Measurements from ENCODE around the gene GNAS.
"Not testable (repeated sequence)": the region's sequence is repeated elsewhere in the genome, so short reads cannot be mapped to it uniquely, and the experiment has no call there.

GNAS gene

DNA sequence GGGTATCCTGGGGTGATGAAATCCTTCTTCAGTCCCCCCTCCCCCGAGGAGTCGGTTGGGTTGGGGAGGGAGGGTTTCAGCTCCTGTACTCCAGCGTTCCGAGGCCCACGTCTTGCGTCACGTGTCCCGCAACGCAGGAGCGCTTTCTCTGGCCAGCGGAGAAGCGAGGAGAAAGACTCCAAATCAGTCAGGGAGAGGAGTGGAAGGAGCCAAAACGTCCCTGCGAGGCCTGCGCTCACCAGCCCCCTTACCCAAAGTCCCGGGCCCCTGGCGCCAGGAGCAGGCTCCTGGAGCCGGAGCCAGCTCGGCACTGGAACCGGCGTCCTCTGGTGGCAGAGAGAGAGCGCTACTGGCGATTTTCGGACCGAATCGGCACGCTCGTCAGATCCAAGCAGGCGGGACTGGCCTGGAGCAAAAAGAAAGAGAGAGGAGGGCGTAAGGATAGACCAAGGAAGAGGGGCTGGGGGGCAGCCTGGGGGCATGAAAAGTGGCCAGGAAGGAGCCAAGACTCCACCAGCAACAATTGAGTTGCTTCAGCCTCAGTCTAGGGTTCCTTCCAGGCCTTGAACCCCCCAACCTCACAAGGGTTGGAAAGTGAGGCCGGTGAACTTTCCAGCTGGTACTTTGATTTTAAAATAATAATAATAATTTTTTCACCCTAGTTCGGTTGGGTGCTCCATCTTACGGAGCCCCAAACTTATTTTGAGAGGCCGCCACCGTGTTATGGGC is at the start of gene GNAS:
TSS of gene GNAS (plus strand) at position 174 of the 729 bp plus-strand sequence.
- DNase-seq: no peak

DNA sequence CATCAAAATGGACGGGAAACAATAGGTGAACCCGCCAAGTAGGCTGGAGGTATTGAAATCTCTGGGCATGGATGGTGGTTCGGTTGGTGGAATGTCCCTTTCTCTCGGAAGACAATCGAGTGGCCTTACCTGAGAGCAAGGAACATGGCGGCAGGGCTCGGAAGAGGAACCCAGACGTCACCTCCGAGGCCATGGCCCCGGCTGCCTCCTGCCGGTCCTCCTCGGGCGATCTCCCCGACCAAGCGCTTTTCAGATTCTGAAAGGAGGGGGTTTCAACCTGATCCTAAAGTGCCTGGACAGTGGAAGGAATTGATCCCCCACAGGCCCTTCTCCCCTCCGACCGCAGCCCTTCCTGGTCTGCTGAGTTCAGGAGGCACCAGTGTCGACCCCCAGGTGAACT is 49.0 kb upstream of the GNAS start:
- DNase-seq: no peak

DNA sequence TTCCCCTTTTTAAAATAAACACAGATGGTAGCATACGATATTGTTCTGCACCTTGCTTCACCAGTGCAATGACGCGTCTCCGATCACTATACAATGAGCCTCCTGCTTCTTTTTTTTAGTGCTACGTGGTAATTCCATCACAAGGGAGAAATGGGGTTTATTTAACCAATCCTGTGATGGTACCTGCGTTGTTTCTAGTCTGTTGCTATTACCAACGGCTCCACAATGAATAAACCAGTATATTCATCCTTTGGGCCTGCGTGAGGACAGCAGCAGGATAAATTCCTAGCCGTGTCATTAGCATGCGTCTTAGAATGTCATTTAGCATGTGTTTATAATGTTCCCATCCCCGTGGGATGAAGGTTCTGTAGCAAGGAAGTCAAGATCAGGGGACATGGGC is 44.7 kb upstream of the GNAS start:
- no peak for DNase-seq

DNA sequence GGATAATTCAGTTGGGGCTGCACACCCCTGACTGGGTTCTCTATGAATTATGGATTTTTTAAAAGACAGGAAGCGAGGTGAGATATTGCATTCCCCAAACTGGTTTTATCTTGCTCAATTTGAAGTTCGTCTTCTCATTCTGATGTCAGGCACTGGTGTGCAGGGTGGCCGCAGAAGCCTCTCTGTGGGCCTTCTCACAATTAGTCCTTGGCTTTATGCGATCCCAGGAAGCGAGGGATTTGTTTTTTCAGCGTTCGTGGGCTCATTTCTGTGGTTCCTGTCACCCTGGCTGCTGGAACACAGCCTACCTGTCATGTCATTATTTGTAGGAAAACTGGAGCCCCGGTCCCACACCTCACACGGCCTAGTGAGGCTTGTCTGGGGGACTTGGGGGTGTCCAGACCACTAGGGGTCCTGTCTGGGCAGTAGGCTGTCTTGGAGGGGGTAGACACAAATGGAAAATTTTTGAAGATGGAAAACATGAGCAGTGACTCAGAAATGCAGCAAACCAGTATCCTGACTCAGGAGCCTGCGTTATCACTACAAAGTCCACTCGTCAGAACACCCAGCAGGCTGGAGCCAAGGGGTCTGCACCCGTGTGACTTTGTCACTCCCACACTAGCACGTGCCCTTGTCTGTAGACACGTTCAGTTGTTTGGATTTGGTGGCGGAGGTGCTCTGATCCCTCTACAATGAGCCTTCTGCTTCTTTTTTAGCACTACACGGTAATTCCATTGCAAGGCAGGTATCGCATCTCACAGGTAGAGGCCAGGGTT is 44.1 kb upstream of the GNAS start:
- no peak for DNase-seq

DNA sequence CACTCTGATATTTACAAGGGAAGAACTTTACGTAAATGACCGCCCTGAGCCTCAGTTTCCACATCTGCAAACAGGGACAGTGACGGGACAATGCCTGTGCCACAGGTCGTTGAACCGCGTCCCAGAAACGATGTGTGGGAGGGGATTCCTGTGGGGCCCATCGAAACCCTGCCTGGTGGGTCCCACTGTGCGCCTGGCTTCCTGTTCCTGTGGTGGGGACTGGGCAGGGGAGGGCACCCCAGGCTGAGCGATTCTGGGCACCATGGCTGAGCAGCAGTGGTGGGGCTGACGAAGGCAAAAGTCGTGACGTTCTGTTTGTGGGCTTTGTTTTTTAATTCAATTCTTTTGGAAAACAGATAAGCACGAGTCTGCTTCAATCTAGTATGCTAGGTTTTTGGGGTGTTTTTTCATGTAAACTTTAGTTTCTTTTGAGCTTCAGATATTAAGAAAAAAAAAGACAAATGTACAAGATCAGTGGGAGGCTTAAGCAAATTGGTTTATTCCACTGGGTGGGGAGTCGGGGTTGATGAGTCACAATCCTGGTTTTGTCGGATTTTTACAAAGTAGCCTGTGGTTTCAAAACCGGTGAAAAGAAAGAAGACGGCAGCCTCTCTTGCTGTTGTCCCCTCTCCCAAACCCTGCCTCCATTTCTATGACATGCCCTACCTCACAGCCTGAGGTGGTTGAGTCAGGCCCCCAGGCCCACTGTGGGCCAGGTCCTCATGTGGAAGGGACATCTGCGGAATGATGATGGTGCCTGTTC is 42.2 kb upstream of the GNAS start:
- DNase-seq: no peak

DNA sequence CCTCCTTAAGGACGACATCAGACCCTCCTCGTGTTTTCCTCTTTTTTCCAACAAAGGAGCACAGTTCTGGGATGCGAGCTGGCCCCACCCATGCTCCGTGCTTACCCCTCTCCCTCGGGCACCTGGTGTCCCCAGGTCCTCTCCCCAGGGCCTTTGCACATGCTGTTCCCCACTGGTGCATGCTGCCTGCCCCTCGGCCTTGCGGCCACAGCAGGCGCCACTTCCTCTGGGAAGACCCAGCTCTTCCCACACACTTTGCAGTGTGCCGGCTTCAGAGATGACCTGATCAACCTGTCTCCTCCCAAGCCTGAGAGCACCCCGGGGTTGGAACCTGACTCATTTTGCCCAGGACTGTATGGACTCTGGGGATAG is 41.7 kb upstream of the GNAS start:
- DNase-seq: no peak

DNA sequence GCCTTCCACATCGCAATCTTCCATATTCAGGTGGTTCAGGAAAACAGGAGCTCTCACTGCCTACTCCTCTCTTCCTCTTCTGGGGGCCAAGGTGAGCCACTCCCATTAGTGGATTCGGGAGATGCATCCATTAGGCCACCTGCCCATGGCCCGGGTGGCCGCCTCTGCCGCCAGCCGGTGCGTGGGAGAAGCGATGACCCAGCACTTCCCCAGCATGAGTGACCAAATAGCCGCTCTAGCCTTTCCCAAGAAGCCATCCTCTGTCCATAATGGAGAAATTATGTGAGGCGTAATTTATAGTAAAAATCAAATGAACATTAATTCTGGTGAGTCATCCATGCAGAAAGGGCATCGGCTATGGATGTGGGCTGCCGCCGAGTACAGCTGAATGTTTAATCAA is 41.2 kb upstream of the GNAS start:
- no peak for DNase-seq

DNA sequence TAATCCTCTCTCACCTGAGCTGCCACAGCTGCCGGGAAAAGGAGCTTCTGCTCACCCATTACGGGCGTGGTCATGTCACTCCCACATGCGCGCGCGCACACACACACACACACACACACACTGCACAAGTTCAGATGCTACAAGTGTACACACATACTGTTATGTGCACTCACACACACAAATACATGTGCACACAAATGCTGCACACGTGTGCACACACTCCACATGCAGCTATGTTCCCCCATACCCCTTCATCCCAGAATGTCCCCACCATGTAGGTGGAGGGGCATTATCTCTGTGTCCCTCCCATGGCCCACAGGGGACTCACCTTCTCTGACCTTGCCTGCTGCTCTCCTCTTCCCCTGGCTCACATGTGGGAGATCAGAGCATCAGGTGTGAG is 39.1 kb upstream of the GNAS start:
- no peak for DNase-seq

DNA sequence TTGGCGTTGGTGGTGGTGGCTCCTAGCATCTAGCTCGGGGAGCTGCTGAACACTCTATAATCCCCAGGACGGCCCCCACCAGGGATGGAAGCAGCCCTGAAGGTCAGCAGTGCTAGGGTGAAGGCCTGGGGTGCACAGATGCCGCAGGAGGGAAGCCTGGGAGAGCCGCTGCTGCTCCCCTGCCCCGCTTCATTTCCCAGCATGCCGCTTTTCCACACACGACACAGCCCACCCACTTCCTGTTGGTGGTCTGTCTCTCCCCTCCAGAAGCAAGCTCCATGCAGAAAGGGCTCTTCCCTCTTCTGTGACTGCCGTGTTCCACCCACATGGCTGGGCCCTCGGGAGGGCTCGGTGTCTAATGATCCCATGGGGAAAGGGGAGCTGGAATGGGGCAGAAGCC is 37.1 kb upstream of the GNAS start:
- DNase-seq: no peak

DNA sequence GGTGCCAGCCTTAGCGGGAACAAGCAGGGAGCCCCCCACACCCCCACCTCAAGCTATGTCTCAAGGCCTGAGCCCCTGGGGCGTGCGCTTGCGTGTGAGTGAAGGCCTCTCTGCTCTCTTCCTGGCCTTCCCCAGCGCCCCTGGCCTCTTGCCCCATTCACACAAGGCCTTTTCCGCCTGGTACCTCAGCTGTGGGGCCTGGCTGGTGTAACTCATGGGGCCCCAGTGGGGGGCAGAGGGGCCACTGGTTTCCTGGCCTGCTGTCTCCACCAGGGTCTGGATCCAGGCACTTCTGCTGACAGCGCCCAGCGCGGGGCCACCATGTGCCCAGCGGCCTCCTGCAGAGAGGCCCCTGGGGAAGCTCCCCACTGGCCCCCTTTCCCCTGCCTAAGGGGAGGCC is 36.5 kb upstream of the GNAS start:
- DNase-seq: no peak

DNA sequence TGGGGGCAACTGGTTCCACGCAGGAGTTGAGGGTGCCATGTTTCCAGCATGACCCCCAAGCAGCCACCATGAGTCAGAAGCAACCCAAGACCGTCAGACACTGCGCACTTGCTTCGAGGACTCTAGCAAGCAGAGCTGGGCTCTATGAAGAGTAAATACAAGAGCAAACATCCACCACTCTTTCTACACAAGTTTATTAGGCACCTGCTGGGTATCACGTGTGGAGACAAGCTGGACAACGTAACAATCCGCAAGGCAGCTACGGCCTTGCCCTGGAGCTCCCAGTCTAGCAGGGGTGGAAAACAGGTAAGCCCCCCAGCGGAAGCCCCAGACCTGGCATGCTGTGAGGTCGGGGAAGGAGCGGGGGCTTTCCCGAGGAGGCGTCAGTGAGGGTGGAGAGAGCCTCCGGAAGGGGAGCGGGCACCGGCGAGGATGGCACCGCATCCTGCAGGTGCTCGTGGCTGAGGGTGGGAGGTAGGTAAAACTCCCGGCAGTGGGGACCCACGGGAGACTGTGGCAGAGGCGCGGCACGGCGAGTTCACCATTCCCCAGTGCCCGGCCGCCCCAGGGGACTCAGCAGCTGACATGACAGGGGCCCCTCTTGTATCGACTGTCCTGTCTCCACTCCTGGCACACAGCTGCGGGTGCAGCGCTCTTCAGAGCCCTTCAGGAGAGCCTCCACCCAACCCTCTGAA is 35.4 kb upstream of the GNAS start:
- no peak for DNase-seq

DNA sequence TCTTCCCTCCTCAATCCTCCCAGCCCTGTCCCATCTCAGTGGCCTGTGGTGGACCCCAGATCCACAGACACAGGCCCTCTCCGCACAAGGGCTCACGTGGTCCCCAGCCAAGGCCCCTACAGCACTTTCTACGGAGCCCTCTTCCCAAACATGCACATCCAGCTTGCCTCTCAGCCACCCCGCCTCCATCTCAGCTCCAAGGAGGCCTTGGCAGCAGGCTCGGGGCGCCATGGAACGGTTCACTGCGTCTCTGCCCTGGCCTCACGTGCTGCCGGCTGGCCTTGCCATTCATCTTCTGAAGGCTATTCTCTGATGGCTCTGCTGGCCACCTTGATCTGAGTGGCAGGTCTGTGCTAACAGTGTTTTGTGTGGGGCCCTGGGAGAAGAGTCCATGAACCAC is 34.8 kb upstream of the GNAS start:
- no peak for DNase-seq

DNA sequence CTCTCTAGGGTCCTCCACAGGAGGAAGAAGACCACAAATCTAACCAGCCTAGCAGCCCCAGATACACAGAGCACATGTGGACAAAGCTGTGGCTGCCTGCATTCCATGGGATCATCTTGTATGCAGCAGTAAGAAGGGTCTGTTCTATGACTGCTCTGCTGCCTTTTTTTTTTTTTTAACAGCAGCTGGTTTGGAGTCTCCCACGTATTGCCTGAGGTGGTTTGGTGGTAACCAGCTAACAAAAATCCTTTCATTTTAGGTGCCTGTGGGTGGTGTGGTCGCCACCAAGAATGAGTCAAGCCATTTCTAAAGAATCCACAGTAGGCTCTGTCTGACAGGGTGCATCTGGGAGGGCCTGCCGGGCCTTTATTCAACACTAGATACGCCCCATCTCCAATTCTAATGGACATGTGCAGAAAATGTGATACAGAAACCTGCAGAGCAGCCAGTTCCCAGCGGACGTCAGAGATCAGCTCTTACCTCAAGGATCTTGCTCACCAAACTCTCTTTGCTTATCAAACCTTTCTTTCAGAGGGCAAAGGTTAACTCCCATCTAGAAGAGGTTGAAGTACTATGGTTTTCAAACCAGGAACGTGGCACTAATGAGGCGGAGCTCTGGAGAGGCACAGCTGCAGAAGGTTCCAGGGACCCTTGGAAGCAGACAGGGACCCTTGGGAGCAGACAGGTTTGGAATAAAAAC is 33.8 kb upstream of the GNAS start:
- no peak for DNase-seq

DNA sequence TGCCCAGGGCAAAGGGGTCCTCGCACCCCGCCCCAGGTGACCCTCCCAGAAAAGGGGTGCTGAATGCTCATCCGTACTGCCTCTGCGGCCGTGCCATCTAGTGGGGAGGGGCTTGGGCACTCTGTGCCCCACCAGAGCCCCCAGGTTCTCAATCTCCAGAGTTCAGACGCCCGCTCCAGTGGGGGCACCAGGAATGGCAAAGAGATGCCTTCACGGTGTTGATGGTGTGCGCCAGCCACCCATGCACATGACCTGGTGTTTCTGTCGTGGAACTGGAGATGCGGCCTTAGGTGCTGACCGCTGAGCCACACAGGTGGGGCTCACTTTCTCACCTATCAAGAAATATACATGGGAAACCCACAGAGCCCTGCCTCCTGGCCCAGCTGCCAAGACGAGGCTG is 32.6 kb upstream of the GNAS start:
- DNase-seq: no peak

DNA sequence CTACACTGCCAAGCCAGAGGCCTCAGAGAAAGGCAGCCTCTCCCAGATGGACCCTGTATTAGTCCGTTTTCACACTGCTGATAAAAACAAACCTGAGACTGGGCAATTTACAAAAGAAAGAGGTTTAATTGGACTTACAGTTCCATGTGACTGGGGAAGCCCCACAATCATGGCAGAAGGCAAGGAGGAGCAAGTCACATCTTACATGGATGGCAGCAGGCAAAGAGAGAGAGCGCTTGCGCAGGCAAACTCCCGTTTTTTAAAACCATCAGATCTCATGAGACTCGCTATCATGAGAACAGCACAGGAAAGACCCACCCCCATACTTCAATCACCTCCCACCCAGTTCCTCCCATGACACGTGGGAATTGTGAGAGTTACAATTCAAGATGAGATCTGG is 32.0 kb upstream of the GNAS start:
- not testable (repeated sequence) for DNase-seq

DNA sequence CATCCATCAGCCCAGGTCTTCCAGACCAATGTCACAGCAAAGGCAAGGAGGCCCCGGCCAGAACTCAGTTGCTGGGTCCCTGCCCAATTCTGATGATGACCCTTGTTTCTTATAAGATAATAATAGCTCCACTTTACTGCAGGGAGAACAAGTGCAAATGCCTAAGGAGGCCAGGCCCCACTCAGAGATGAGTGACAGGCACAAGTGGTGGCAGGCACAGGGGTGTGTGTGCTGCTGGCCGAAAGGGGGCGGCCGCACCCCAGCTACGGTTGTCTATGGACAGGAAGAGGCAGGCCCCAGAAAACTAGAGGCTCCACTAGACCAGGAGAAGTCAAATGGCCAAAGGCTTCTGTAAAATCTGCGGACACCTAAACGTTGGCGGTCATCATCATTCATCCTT is 30.4 kb upstream of the GNAS start:
- no peak for DNase-seq

DNA sequence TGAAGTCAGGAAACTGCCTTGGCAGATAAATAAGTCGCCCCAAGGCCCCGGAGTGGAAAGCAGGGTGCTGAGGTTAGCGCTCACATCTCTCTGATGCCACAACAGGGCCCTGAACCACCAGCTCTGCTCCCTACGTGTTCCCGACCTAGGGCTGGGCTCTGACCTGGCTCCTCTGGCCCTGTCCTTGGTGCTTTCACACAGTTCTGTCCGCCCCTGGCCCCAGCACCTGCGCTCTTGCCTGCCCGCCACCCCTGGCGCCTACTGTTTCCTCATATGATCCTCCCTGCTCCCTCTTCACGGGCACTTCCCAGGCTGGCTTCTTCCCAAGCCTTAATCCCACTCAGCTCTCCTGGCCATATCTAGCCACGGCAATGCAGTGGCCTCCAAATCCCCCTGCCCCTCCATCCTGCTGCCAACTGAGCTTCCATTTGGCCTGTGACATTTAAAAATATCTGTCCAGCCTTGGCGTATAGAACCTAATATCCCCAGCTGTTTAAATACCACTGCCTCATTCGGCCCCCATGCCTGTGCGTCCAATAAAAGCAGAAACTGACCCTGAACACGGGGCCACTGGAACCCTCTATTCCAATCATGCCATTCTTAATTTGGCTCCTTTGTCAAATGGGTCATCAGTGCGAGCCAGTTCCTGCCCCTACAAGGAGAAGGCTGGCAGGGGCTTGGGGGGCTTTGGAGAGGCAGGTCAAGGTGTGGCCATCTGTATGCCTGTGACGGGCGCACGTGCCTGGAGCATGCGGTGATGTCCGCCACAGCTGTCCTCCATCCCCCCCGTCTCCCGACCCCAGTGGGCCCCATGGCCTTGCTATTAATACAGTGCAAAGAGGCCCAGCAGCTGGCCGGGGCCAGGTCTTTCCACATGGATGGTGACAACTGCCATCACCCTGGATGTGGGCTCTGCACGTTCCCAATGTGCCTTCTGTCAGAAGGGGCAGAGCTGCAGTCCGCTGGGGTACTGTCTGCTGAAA is 29.5 kb upstream of the GNAS start:
- DNase-seq: no peak

DNA sequence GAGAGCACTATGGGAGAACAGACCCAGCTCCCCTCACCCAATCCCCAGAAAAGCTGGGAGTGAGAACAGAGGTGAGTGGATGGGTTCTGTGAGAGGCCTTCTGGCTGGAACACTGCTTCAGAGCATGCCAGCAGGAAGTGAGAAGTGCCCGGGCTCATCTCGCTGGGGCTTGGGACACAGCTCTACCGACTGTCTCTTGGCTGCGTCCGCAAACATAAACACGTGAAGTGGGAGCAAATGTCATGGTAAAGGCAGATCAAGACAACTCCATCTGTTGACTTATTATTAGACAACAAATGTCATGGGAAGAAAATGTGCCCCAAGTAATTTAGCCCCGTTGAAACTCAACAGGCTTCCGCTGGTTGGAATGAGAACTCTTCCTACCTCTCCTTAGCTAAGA is 27.7 kb upstream of the GNAS start:
- DNase-seq: no peak

DNA sequence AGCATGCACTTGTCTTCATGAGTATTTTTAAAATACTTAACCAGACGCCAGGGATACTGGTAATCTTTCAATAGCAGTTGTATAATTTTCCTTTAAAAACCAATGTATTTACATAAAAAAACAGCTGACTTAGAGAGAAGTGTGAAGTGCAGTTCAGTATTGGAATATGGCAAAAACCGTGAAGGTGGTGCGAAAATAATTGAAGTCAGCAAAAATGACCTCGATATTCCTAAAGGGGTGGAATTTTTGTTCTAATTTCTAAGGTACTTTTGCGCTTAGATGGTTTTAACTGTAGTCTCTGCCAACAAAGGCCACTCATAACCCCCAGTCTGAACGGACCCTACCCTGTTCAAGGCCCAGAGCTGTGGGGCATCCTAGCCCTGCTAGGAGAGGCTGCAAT is 27.1 kb upstream of the GNAS start:
- no peak for DNase-seq

DNA sequence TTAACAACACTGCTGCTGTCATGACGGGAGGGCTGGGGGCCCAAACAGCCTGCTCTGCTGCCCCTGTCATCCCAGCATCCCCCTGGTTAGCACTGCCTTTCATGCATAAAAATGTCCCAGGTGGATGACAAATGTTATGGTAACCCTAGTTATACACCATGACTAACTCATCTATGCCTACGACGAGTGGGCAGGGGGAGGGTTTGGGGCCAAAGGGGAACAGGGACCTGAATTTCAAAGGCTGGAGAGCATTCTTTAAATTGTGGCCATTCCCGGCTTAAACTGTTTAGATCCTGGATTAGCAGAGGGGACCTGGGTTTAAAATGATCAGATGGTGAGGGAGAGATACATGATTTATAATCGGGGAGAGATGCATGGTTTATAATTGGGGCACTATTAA is 26.2 kb upstream of the GNAS start:
- no peak for DNase-seq

DNA sequence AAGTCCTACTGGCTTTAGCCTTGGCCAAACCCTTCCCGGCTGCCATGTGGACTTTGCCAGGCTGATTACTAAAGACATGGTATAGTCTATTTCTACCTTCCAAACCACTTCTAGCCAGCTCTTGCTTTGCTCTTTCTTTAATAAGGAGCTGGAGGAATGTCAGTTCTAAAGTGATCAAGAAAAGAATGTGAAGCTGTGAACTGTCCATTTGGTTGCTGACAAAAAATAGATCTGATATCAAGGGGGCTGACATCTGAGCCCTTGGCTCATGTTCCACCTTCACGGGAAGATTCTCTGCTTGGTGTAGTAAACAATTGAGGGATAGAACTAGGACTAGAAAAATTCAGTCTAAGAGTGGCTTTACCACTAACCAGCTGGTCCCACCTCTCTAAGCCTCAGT is 24.4 kb upstream of the GNAS start:
- no peak for DNase-seq

DNA sequence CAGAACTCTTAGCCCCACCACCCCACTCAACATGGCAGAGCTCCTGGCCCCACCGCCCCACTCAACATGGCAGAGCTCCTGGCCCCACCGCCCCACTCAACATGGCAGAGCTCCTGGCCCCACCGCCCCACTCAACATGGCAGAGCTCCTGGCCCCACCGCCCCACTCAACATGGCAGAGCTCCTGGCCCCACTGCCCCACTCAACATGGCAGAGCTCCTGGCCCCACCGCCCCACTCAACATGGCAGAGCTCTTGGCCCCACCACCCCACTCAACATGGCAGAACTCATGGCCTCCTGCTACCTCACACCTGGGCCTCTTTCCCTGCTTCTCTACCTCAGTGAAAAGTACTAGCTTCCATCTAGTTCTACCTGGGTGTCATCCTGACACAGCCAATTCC is 23.7 kb upstream of the GNAS start:
- not testable (repeated sequence) for DNase-seq

All from NCI-H510A treated with DMSO at 0.1 percent for 48 hours (cell line).